PC-9 (cell line): ENCODE data around the gene ACTG1. TPM values are rescaled to one million over a fixed set of nuclear protein-coding genes. Genes with fewer than 3 reads are reported as not detected.

Experiments used
- BruUV-seq: library from RNA; stranded (reverse); fragments of 400-500 nt; replicated peaks from 2 replicates; lab custom pipeline; 2021; lab: Mats Ljungman, UMichigan
- CTCF ChIA-PET: fragments of 300-600 bp; sonication (Branson Sonifier 250); formaldehyde crosslinking; loops from one replicate; lab custom pipeline; 2022; ENCODE audit warnings: antibody characterized with exemption; lab: Charles Lee
- POLR2A ChIA-PET: fragments of 300-600 bp; sonication (Branson Sonifier 250); formaldehyde crosslinking; loops from one replicate; lab custom pipeline; 2022; ENCODE audit warnings: antibody characterized with exemption; ENCODE audit not compliant: unreplicated experiment; lab: Charles Lee
- DNase-seq, 2 experiments: peaks; one replicate each; pipeline versions ENCODE4 v3.0.0 to v3.0.0-alpha.2; 2015 to 2022; ENCODE audit warnings: mixed read lengths in 1 of 2
- H2AFZ ChIP-seq: fragments of 200-600 bp; sonication (generic); 2 replicates; pipeline ENCODE4 v1.8.1; 2017; ENCODE audit warnings: antibody characterized with exemption
- H3F3A ChIP-seq: fragments of 200-600 bp; sonication (generic); 2 replicates; pipeline ENCODE4 v1.8.1; 2017; ENCODE audit warnings: antibody characterized with exemption, mild to moderate bottlenecking, low read depth; ENCODE audit not compliant: insufficient read depth
- H3K27ac ChIP-seq: fragments of 200-600 bp; sonication (generic); 2 replicates; pipeline ENCODE4 v1.6.1; 2016; ENCODE audit warnings: mixed run types
- H3K27me3 ChIP-seq: fragments of 200-600 bp; sonication (generic); 2 replicates; pipeline ENCODE4 v1.6.1; 2016; ENCODE audit warnings: low read depth, mixed run types; ENCODE audit not compliant: insufficient read depth
- H3K36me3 ChIP-seq: fragments of 200-600 bp; sonication (generic); 2 replicates; pipeline ENCODE4 v1.6.1; 2016; ENCODE audit warnings: low read depth, mixed run types
- H3K4me1 ChIP-seq: fragments of 200-600 bp; sonication (generic); replicated peaks from 2 replicates; pipeline ENCODE4 v1.6.1; 2016; ENCODE audit warnings: mixed run types; ENCODE audit not compliant: insufficient read depth
- H3K4me2 ChIP-seq: fragments of 200-600 bp; sonication (generic); 2 replicates; pipeline ENCODE4 v1.6.1; 2017; ENCODE audit warnings: mixed run types
- H3K4me3 ChIP-seq: fragments of 200-600 bp; sonication (generic); 2 replicates; pipeline ENCODE4 v1.6.1; 2016; ENCODE audit warnings: mixed run types
- H3K79me2 ChIP-seq: fragments of 200-600 bp; sonication (generic); 2 replicates; pipeline ENCODE4 v1.6.1; 2017; ENCODE audit warnings: low read depth, mixed run types
- H3K9me2 ChIP-seq: fragments of 200-600 bp; sonication (generic); 2 replicates; pipeline ENCODE4 v1.8.1; 2017; ENCODE audit warnings: mild to moderate bottlenecking; ENCODE audit not compliant: insufficient read depth
- H3K9me3 ChIP-seq: fragments of 200-600 bp; sonication (generic); 2 replicates; pipeline ENCODE4 v1.8.1; 2016; ENCODE audit warnings: low read depth; ENCODE audit not compliant: insufficient read depth
- H4K20me1 ChIP-seq: fragments of 200-600 bp; sonication (generic); 2 replicates; pipeline ENCODE4 v1.8.1; 2017; ENCODE audit not compliant: insufficient read depth
- EZH2 ChIP-seq: fragments of 200-600 bp; sonication (generic); IDR thresholded peaks from 2 replicates; pipeline ENCODE4 v1.8.0; 2017; ENCODE audit warnings: antibody characterized with exemption, low read depth
- intact Hi-C: fragments of 100-400 bp; cut with micrococcal nuclease; formaldehyde crosslinking; loops from one replicate; pipeline ENCODE4 v1.10.0; 2022; ENCODE audit not compliant: unreplicated experiment
- total RNA-seq: library from RNA; stranded (reverse); gene quantifications from 2 replicates; pipeline ENCODE4 v1.2.3, GENCODE V29; 2021
- TF ChIP-seq, protein P1 (sequence below): fragments of 200-600 bp; sonication (generic); conservative IDR thresholded peaks from 2 replicates; pipeline ENCODE4 v1.6.1; 2017; ENCODE audit warnings: mixed run types, antibody characterized with exemption, mild to moderate bottlenecking, moderate library complexity

Gene ACTG1
- total RNA-seq, 1 experiment from 2014 or later = 3,629 TPM

DNA sequence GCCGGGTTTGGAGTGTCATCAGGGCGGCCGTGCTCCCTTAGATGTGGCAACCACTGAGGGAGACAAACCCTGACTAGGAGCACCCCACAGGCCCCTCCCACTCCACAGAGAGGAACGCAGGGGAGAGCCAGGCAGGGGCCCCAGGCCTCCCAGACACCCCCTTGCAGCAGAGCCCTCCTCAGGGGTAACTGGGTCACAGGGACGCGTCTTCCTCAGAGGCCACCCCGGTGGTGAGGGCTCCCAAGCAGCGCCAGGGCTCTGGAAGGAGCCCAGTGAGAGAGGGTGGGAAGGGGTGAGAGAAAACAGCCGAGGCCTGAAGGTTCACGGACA, 26.9 kb upstream of the ACTG1 start:
- CTCF ChIA-PET = no interaction called here
- H3K9me2 ChIP-seq = no peaks in the 10 kb centered on the region
- no peaks in the 10 kb centered on the region for H3K4me1 ChIP-seq
- no peak overlapping the region for H3K4me3 ChIP-seq
- BruUV-seq = no TSS peak
- intact Hi-C loops = no loop called here
- DNase-seq = no peak
- no peak for TF ChIP-seq EZH2
- TF ChIP-seq, protein P1, sequence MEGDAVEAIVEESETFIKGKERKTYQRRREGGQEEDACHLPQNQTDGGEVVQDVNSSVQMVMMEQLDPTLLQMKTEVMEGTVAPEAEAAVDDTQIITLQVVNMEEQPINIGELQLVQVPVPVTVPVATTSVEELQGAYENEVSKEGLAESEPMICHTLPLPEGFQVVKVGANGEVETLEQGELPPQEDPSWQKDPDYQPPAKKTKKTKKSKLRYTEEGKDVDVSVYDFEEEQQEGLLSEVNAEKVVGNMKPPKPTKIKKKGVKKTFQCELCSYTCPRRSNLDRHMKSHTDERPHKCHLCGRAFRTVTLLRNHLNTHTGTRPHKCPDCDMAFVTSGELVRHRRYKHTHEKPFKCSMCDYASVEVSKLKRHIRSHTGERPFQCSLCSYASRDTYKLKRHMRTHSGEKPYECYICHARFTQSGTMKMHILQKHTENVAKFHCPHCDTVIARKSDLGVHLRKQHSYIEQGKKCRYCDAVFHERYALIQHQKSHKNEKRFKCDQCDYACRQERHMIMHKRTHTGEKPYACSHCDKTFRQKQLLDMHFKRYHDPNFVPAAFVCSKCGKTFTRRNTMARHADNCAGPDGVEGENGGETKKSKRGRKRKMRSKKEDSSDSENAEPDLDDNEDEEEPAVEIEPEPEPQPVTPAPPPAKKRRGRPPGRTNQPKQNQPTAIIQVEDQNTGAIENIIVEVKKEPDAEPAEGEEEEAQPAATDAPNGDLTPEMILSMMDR = no peak
- no peaks in the 10 kb centered on the region for H3K9me3 ChIP-seq
- no peak overlapping the region for H3K27ac ChIP-seq
- H3K4me2 ChIP-seq = no peak overlapping the region
- no peaks in the 10 kb centered on the region for H3K79me2 ChIP-seq
- no peaks in the 10 kb centered on the region for H3K27me3 ChIP-seq
- POLR2A ChIA-PET = no interaction called here
- H3F3A ChIP-seq = no peaks in the 10 kb centered on the region
- no peaks in the 10 kb centered on the region for H4K20me1 ChIP-seq
- no peak overlapping the region for H2AFZ ChIP-seq
- H3K36me3 ChIP-seq = no peaks in the 10 kb centered on the region

DNA sequence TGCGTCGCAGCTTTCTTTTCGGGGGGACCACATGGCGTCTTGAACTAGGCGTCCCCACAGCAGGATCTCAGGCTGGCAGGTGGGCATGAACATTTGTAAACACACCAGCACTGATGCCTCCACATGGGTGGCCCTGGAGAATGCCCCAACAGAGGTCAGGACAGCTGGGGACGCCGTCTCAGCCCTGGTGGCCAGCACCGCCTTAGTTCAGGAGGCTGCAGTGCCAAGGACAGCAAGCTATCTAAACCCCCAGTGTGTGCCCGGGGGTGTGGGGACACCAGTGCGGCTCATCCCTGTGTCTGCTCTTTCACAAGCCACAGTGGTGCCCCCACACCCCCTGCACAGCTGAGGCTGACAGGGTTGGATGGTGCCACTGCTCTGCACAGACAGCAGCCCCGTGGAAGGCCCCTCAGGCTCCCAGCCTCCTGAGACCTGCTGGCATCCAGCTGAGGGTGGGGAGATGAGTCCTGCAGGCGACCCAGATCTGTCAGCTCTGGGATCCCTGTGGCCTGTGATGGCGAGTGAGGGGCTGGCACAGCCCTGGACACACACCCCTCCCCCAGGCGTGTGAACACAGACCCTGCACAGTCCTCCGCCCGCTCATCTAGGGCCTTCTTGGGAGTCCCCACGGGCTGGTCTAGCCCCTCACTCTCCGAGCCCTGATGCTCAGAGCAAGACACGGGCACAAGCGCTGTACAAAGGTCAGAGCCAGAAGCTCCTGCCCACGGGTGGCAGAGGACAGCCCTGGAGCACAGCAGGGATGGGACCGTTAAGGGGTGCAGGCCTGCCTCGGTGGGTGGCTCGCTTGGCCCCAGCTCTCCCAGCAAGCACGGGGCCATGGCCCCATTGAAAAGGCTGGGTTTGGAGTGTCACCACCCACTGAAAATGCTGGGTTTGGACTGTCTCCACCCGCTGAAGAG, 26.3 kb upstream of the ACTG1 start:
- no peaks in the 10 kb centered on the region for H3K27me3 ChIP-seq
- POLR2A ChIA-PET = interaction anchor here (0.6 kb wide), 1 partner anchor 11 kb away, joined by 5 read pairs; no protein-coding TSS in a partner anchor
- TF ChIP-seq EZH2 = no peak
- TF ChIP-seq, protein P1 = no peak
- no peaks in the 10 kb centered on the region for H3K4me1 ChIP-seq
- no peaks in the 10 kb centered on the region for H3K9me3 ChIP-seq
- H3F3A ChIP-seq = no peaks in the 10 kb centered on the region
- H3K36me3 ChIP-seq = no peaks in the 10 kb centered on the region
- DNase-seq = no peak
- intact Hi-C loops = no loop called here
- H2AFZ ChIP-seq = no peak overlapping the region
- no TSS peak for BruUV-seq
- H3K4me2 ChIP-seq = no peak overlapping the region
- no peaks in the 10 kb centered on the region for H3K79me2 ChIP-seq
- no peak overlapping the region for H3K27ac ChIP-seq
- CTCF ChIA-PET = no interaction called here
- H4K20me1 ChIP-seq = no peaks in the 10 kb centered on the region
- no peaks in the 10 kb centered on the region for H3K9me2 ChIP-seq
- H3K4me3 ChIP-seq = no peak overlapping the region

DNA sequence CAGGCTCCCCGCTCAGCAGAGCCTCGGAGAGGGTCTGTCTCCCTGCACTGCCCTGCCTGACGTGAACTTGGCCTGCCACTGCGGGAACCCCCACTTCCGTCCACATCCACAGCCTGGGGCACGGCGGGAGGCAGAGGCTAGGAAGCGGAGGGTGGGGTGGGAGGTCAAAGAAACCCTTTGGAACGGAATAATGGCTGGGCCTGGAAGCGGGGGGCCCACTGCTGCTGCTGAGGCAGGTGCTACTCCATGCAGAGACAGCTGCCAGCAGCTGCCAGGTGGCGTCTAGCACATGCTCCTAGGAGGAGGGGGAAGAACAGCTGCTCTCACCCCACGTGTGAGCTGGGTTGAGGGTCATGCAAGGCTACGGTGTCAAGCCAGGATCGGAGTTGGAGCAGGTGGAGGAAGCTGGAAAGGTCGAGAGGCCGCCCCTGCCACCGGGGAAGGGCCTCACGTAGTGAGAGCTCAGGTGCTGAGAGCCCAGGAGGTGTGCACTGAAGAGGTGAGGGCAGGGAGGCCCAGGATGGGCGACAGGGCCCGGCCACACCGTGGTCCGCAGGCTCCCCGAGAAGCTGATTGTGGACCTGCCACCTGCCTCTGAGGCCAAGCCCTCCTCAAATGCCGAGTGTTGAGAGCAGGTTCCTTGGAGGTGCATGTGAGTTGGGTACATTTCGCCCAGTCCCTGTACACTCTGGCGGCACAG, 25.4 kb upstream of the ACTG1 start:
- Histone ChIP-seq H3K27me3 (no peaks in the 10 kb centered on the region), H3F3A (no peaks in the 10 kb centered on the region), H3K79me2 (no peaks in the 10 kb centered on the region), H3K9me3 (no peaks in the 10 kb centered on the region), H3K4me3 (no peak overlapping the region), H3K9me2 (no peaks in the 10 kb centered on the region), H4K20me1 (no peaks in the 10 kb centered on the region), H3K4me2 (no peak overlapping the region), H3K36me3 (no peaks in the 10 kb centered on the region), H3K27ac (no peak overlapping the region), H2AFZ (no peak overlapping the region), H3K4me1 (no peaks in the 10 kb centered on the region)
- ChIA-PET CTCF (no interaction called here), POLR2A (interaction anchor here (0.6 kb wide), 1 partner anchor 11 kb away, joined by 5 read pairs; no protein-coding TSS in a partner anchor)
- no peak for DNase-seq
- BruUV-seq = no TSS peak
- no peak for TF ChIP-seq EZH2
- TF ChIP-seq, protein P1 = 0 out of 2 replicates have a peak, but pooled peaks have one; percentile 12
- intact Hi-C loops = no loop called here
